ENCODE data around the gene QRICH2. TPM values are rescaled to one million over a fixed set of nuclear protein-coding genes. Genes with fewer than 3 reads are reported as not detected.
"Not testable (repeated sequence)": the region's sequence is repeated elsewhere in the genome, so short reads cannot be mapped to it uniquely, and the experiment has no call there.

The QRICH2 gene
- total RNA-seq, 3 donors from 2014 or later: 1.6 to 4.7 (median 3.2) TPM

- H3K4me1 ChIP-seq (ENCODE audit: low read depth): peaks cover 64% of the 10 kb centered on the region
- H3K36me3 ChIP-seq (ENCODE audit: low read depth): no peaks in the 10 kb centered on the region
- no peak for ATAC-seq
- no peak overlapping the region for H3K4me3 ChIP-seq
- intact Hi-C loops (cut with DNase I, micrococcal nuclease): no loop called here
- DNase-seq: no peak
- H3K9me3 ChIP-seq: no peaks in the 10 kb centered on the region
- TF ChIP-seq CTCF (IDR thresholded peaks at IDR 0.05): no peak
These were observed 38.8 kb downstream of the QRICH2 start for GRCh38 chr17:76268991-76269981.

DNA sequence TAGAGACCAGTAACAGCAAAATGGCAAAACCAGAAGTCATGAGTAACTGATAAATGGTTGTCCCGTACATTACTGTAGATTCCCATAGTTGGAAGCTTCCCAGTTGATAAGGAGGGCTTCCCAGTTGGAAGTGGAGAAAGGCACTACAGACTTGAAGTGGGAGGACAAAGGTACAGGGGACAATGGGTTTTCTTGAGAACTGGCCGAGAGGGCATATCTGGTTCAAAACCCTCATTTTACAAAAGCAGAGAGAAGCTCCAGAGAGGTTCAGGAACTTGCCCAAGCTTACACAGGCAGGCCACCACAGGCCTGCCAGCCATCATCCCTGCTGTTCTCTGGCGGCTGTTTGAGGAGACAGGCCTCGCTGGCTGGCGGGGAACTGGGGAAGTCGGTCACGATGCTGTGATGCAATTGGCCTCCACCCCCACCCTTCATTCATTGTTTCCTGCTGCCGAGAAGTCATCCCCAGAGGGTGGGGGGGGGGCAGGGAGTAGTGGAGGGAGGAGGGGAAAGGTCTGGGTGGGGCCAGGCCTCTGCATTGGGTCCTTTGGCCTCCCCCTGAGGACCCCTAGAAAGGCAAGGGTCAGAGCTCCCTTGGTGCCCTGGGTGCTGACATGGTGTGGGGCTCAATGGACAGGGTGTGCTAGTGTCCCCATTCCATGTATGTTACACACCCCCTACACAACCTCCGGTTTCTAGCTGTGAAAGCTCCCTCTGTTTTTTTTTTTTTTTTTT is 39.9 kb downstream of the QRICH2 start:
- intact Hi-C loops (cut with DNase I, micrococcal nuclease): no loop called here
- peak; percentile 47 for ATAC-seq

DNA sequence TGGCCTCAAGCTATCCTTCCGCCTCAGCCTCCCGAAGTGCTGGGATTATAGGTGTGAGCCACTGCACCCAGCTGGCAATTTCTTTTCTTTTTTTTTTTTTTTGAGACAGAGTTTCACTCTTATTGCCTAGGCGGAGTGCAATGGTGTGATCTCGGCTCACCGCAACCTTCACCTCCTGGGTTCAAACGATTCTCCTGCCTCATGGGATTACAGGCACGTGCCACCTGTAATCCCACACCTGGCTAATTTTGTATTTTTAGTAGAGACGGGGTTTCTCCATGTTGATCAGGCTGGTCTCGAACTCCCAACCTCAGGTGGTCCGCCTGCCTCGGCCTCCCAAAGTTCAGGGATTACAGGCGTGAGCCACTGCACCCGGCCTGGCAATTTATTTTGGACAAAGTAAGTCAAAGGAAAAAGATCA is 40.5 kb downstream of the QRICH2 start:
- H3K4me3 ChIP-seq; H3K36me3 ChIP-seq (ENCODE audit: low read depth); H3K9me3 ChIP-seq; intact Hi-C loops (cut with DNase I, micrococcal nuclease); DNase-seq; ATAC-seq: not testable (repeated sequence)
- peaks cover 78% of the 10 kb centered on the region for H3K4me1 ChIP-seq (ENCODE audit: low read depth)

More for the DNA sequence above, 39.9 kb downstream of the QRICH2 start:
- H3K36me3 ChIP-seq (ENCODE audit: low read depth): no peaks in the 10 kb centered on the region
- DNase-seq: peak; percentile 75 to 92 (median 83)
- peaks cover 75% of the 10 kb centered on the region for H3K4me1 ChIP-seq (ENCODE audit: low read depth)
- no peaks in the 10 kb centered on the region for H3K9me3 ChIP-seq
- H3K4me3 ChIP-seq: no peak overlapping the region
- no peak for TF ChIP-seq CTCF (IDR thresholded peaks at IDR 0.05)

DNA sequence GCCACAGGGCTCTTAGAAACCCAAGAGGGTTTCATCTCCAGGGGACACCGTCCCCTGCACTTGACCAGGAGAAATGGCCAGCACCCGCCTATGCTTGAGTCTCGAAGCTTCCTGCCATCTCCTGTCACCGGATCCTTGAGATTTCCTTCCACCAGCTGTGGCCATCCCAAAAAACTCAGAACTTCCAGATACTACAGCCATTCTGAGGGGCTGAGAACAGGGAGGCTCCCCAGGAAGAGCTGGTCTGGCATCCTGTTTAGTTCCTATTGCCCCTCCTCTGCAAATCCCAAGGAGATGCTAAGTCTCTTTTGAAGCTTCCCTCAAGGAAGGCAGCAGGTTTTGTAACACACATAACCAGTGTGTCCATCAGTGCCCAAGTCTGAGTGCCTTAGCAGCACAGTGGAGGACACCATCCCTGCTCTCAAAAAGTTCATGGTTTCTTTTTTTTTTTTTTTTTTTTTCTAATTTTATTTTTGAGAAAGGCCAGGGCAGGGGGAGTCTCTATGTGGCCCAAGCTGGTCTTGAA is 41.0 kb downstream of the QRICH2 start:
- intact Hi-C loops (cut with DNase I, micrococcal nuclease): no loop called here
- Histone ChIP-seq H3K4me1 (ENCODE audit: low read depth) (peaks cover 78% of the 10 kb centered on the region), H3K9me3 (no peaks in the 10 kb centered on the region), H3K36me3 (ENCODE audit: low read depth) (no peaks in the 10 kb centered on the region), H3K4me3 (no peak overlapping the region)
- ATAC-seq (no peak), DNase-seq (no peak)
- no peak for TF ChIP-seq CTCF (IDR thresholded peaks at IDR 0.05)

- no peak for TF ChIP-seq CTCF (IDR thresholded peaks at IDR 0.05)
- no peaks in the 10 kb centered on the region for H3K9me3 ChIP-seq
- intact Hi-C loops (cut with DNase I, micrococcal nuclease): no loop called here
- ATAC-seq (peak; percentile 6), DNase-seq (peak in 2 of 3 donors; percentile 42 to 64)
- H3K36me3 ChIP-seq (ENCODE audit: low read depth): no peaks in the 10 kb centered on the region
- H3K4me1 ChIP-seq (ENCODE audit: low read depth): peaks cover 78% of the 10 kb centered on the region
- peak overlapping the region; percentile 99 for H3K4me3 ChIP-seq
These were observed 41.7 kb downstream of the QRICH2 start for GRCh38 chr17:76266244-76266938.

Data from mucosa of descending colon (tissue), 3 donors.